Esophagus muscularis mucosa (tissue), 3 donors: ENCODE measurements around the gene SHH.

Experiments
- POLR2A ChIP-seq: fragments of 450-650 bp; IDR thresholded peaks from one replicate; pipeline ENCODE4 v1.6.1; 2017; ENCODE audit warnings: antibody characterized with exemption, moderate library complexity, mild to moderate bottlenecking, low read depth
- TF ChIP-seq, protein P1 (sequence below), 3 experiments: fragments of 200-600 bp in 2 of 3; fragments of 450-650 bp in 1 of 3; sonication (generic) in 2 of 3; IDR thresholded peaks; one replicate each; pipeline ENCODE4 v1.5.1; 2017 to 2019; ENCODE audit warnings: antibody characterized with exemption in 3 of 3, mild to moderate bottlenecking in 2 of 3, moderate library complexity in 1 of 3

DNA sequence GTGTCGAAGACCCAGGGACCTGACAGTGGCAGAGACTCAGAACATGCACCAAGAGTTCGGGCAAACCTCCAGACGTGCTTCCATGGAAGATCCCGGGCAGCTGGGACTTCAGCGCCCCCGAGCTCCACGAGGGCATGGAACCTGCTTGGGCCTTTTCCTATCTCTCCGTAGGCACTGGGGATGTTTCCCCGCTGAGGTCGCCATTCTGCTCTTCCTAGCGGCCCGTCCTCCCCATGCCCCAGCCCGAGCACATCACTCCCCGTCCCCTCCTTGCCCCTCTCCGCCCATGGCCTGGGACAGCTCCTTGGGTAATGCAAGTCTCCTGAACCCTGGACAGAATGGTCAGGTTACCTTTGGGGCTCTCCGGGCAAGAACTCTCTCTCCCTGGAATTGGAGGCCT, 32.3 kb upstream of the SHH start:
- TF ChIP-seq POLR2A = no peak
- TF ChIP-seq, protein P1, sequence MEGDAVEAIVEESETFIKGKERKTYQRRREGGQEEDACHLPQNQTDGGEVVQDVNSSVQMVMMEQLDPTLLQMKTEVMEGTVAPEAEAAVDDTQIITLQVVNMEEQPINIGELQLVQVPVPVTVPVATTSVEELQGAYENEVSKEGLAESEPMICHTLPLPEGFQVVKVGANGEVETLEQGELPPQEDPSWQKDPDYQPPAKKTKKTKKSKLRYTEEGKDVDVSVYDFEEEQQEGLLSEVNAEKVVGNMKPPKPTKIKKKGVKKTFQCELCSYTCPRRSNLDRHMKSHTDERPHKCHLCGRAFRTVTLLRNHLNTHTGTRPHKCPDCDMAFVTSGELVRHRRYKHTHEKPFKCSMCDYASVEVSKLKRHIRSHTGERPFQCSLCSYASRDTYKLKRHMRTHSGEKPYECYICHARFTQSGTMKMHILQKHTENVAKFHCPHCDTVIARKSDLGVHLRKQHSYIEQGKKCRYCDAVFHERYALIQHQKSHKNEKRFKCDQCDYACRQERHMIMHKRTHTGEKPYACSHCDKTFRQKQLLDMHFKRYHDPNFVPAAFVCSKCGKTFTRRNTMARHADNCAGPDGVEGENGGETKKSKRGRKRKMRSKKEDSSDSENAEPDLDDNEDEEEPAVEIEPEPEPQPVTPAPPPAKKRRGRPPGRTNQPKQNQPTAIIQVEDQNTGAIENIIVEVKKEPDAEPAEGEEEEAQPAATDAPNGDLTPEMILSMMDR (IDR thresholded peaks at IDR 0.05) = no peak
